GM12878 (cell line): Measurements from ENCODE around the gene RAB10. TPM values are rescaled to one million over a fixed set of nuclear protein-coding genes. Genes with fewer than 3 reads are reported as not detected.

ENCODE experiments used
- ATAC-seq: fragments of 200-7000 bp; cut with Tn5 transposase; 3 replicates; pipeline ENCODE4 v1.9.1; 2020; ENCODE audit warnings: mild to moderate bottlenecking, moderate library complexity
- BruUV-seq: library from RNA; stranded (reverse); fragments of 400-500 nt; replicated peaks from 2 replicates; lab custom pipeline; 2021; lab: Mats Ljungman, UMichigan
- CTCF ChIA-PET: fragments of 300-600 bp; sonication (Branson Sonifier 250); formaldehyde crosslinking; extraction: SDS; loops from one replicate; lab custom pipeline; 2021; ENCODE audit warnings: inconsistent platforms; lab: Yijun Ruan, JAX
- POLR2A ChIA-PET: fragments of 350-600 bp; formaldehyde crosslinking; extraction: SDS; loops from one replicate; lab custom pipeline; 2021; ENCODE audit warnings: inconsistent platforms; lab: Charles Lee
- RAD21 ChIA-PET: fragments of 300-600 bp; sonication (Branson Sonifier 250); formaldehyde crosslinking; loops from one replicate; lab custom pipeline; 2023; ENCODE audit warnings: antibody characterized with exemption; ENCODE audit not compliant: unreplicated experiment; lab: Charles Lee
- SMC1A ChIA-PET: fragments of 300-600 bp; sonication (Branson Sonifier 250); formaldehyde crosslinking; loops from one replicate; lab custom pipeline; 2023; ENCODE audit not compliant: unreplicated experiment, uncharacterized antibody; lab: Charles Lee
- DNase-seq: peaks from one replicate; pipeline ENCODE4 v3.0.0-alpha.2; 2011; ENCODE audit warnings: low read depth, low spot score
- FAIRE-seq: peaks from 3 replicates; lab custom pipeline; 2011; peaks lifted over from hg19 to GRCh38; lab: Jason Lieb, UNC
- H2AFZ ChIP-seq: 2 replicates; pipeline ENCODE4 v1.6.0; 2011; ENCODE audit warnings: low read depth, low read length, control low read depth; ENCODE audit not compliant: control insufficient read depth
- H3K27ac ChIP-seq: 2 replicates; pipeline ENCODE4 v1.5.1; 2011; ENCODE audit warnings: control low read depth; ENCODE audit not compliant: control insufficient read depth, insufficient read depth
- H3K27me3 ChIP-seq, 2 experiments: replicated peaks in 1 of 2; 2 replicates each; pipeline versions ENCODE4 v1.6.0 to v1.6.1; 2011; ENCODE audit warnings: low read length in 1 of 2; ENCODE audit not compliant: control insufficient read depth in 2 of 2, insufficient read depth in 2 of 2
- H3K36me3 ChIP-seq, 2 experiments: 2 replicates each; pipeline ENCODE4 v1.5.1; 2011; ENCODE audit warnings: low read length in 1 of 2; ENCODE audit not compliant: control insufficient read depth in 2 of 2, insufficient read depth in 2 of 2
- H3K4me1 ChIP-seq: 2 replicates; pipeline ENCODE4 v1.6.1; 2011; ENCODE audit warnings: mild to moderate bottlenecking, low read length, moderate library complexity, mixed read lengths; ENCODE audit not compliant: control insufficient read depth, insufficient read depth
- H3K4me2 ChIP-seq: 2 replicates; pipeline ENCODE4 v1.6.0; 2011; ENCODE audit warnings: control low read depth; ENCODE audit not compliant: control insufficient read depth, insufficient read depth
- H3K4me3 ChIP-seq: fragments of 200-600 bp; sonication (generic); 2 replicates; pipeline ENCODE4 v1.5.1; 2016
- H3K79me2 ChIP-seq: 2 replicates; pipeline ENCODE4 v1.6.0; 2011; ENCODE audit warnings: low read length; ENCODE audit not compliant: control insufficient read depth, insufficient read depth
- H3K9ac ChIP-seq: 2 replicates; pipeline ENCODE4 v1.8.0; 2011; ENCODE audit warnings: low read length, control low read depth, mixed read lengths; ENCODE audit not compliant: control insufficient read depth, insufficient read depth
- H3K9me3 ChIP-seq: replicated peaks from 3 replicates; pipeline ENCODE4 v1.5.1; 2011; ENCODE audit warnings: mild to moderate bottlenecking, low read length; ENCODE audit not compliant: control insufficient read depth, insufficient read depth
- H4K20me1 ChIP-seq: 2 replicates; pipeline ENCODE4 v1.6.0; 2011; ENCODE audit not compliant: control insufficient read depth, insufficient read depth
- ATF3 ChIP-seq: IDR thresholded peaks from 2 replicates; pipeline ENCODE4 v1.6.1; 2011; ENCODE audit warnings: low read depth, mild to moderate bottlenecking, low read length, moderate library complexity, borderline replicate concordance; ENCODE audit errors: extremely low read depth
- CEBPB ChIP-seq, 2 experiments: fragments of 150-350 bp in 1 of 2; IDR thresholded peaks; 2 replicates each; pipeline ENCODE4 v1.6.1; 2012 to 2014; ENCODE audit warnings: low read depth in 2 of 2, low read length in 2 of 2, borderline replicate concordance in 1 of 2, inconsistent platforms in 1 of 2
- CHD2 ChIP-seq: IDR thresholded peaks from 2 replicates; pipeline ENCODE4 v1.6.1; 2011; ENCODE audit warnings: low read depth, low read length, improper control_type of control experiment, borderline replicate concordance
- JUND ChIP-seq: IDR thresholded peaks from 2 replicates; pipeline ENCODE4 v1.6.1; 2012; ENCODE audit warnings: low read depth, mild to moderate bottlenecking, low read length, improper control_type of control experiment, moderate library complexity
- SUZ12 ChIP-seq: fragments of 200-600 bp; sonication (generic); IDR thresholded peaks from one replicate; pipeline ENCODE4 v1.6.1; 2018; ENCODE audit warnings: antibody characterized with exemption, mild to moderate bottlenecking; ENCODE audit not compliant: unreplicated experiment
- TCF3 ChIP-seq: IDR thresholded peaks from 2 replicates; pipeline ENCODE4 v1.6.1; 2012; ENCODE audit warnings: low read depth, mild to moderate bottlenecking, low read length, borderline replicate concordance; ENCODE audit not compliant: insufficient read depth
- ZSCAN29 ChIP-seq: fragments of 450-650 bp; IDR thresholded peaks from 2 replicates; pipeline ENCODE4 v1.6.1; 2017; ENCODE audit warnings: mild to moderate bottlenecking, moderate library complexity
- WGBS: methylation state at CpG from one replicate; pipeline ENCODE4 v1.1.6; 2016; ENCODE audit warnings: low lambda C conversion rate; ENCODE audit not compliant: insufficient replicate concordance, insufficient coverage; ENCODE audit errors: missing lambda C conversion rate; 5-methylcytosine and 5-hydroxymethylcytosine counted together
- in situ Hi-C: fragments of 300-500 bp; cut with MboI; formaldehyde crosslinking; loops from 9 replicates; pipeline ENCODE4 v1.14.3; 2018; ENCODE audit warnings: mixed read lengths
- intact Hi-C: fragments of 100-400 bp; cut with micrococcal nuclease; formaldehyde crosslinking; loops from one replicate; pipeline ENCODE4 v1.14.2; 2022; ENCODE audit not compliant: unreplicated experiment
- polyA plus RNA-seq, 11 experiments: library from polyadenylated mRNA; depleted of rRNA in 4 of 11; unstranded in 6 of 11; stranded (reverse) in 5 of 11; fragments of >200 nt; fragmentation: Nextera tagmentation in 4 of 11; fragmentation: Illumina TruSeq in 1 of 11; extraction: Ambion mirVana in 4 of 11; extraction: Trizol in 1 of 11; gene quantifications; 1 replicate in 1 of 11; 2 replicates in 10 of 11; pipeline versions ENCODE4 v1.2.1 to v1.2.3, GENCODE V29; 2011 to 2016; ENCODE audit warnings: inconsistent platforms in 2 of 11, missing spikeins in 2 of 11, low read depth in 1 of 11
- total RNA-seq, 4 experiments: library from RNA; depleted of rRNA in 3 of 4; stranded (reverse); fragments of >200 nt in 3 of 4; fragmentation: Illumina TruSeq in 1 of 4; extraction: Trizol in 1 of 4; gene quantifications; 2 replicates each; pipeline versions ENCODE4 v1.2.1 to v1.2.3, GENCODE V29; 2013 to 2021

The RAB10 gene
- total and polyA plus RNA-seq, 10 of the 15 experiments (the other 5 are each of a cell fraction or from before 2014, with no cell fraction given) = 13.3 to 109 (median 82.0) TPM

DNA sequence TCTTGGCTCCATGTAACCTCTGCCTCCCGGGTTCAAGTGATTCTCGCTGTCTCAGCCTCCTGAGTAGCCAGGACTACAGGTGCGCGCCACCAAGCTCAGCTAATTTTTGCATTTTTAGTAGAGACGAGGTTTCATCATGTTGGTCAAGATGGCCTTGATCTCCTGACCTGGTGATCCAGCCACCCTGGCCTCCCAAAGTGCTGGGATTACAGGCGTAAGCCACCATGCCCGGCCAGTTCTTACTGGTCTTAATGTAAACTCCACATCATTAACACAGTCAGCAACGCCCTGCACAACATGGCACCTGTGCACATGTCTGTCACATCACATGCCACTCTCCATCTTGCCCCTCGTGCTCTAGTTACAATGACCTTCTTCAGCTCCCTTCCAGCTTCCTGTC lies 45.8 kb upstream of the RAB10 start:
- Histone ChIP-seq H3K4me1 (no peaks in the 10 kb centered on the region), H3K36me3 (no peaks in the 10 kb centered on the region), H3K27me3 (no peaks in the 10 kb centered on the region), H3K79me2 (no peaks in the 10 kb centered on the region), H3K4me3 (no peak overlapping the region), H3K9ac (no peak overlapping the region), H3K27ac (no peak overlapping the region), H2AFZ (no peak overlapping the region), H4K20me1 (no peaks in the 10 kb centered on the region), H3K9me3 (no peaks in the 10 kb centered on the region)
- RAD21 ChIA-PET = interaction anchor here (0.5 kb wide), 1 partner anchor 59 kb away, joined by 3 read pairs; no protein-coding TSS in a partner anchor
- no peak for DNase-seq
- BruUV-seq = no TSS peak
- no peak for ATAC-seq
- intact Hi-C loops (no loop called here), in situ Hi-C loops (no loop called here)
- 72% methylated on average over 7 of the region's 9 CpGs for WGBS
- CTCF ChIA-PET = interaction anchor here (0.7 to 4.8 kb wide), 5 partner anchors 37 to 589 kb away, joined by 3 to 26 read pairs (median 7); no protein-coding TSS in a partner anchor
- SMC1A ChIA-PET = interaction anchor here (2.1 kb wide), 1 partner anchor 47 kb away, joined by 5 read pairs; no protein-coding TSS in a partner anchor
- TF ChIP-seq SUZ12 = no peak
- TF ChIP-seq ATF3 = no peak
- TF ChIP-seq CEBPB (IDR thresholded peaks at IDR 0.05; ENCODE audit: borderline replicate concordance in 1 of 2, low read depth in 2 of 2, low read length in 2 of 2) = no peak
- TF ChIP-seq ZSCAN29 = no peak
- TF ChIP-seq CHD2 = no peak
- no peak for TF ChIP-seq TCF3
- TF ChIP-seq JUND = no peak
- TF ChIP-seq, all 136 proteins: peak for 0
- POLR2A ChIA-PET = no interaction called here
- H3K4me2 ChIP-seq = no peak overlapping the region
- no peak for FAIRE-seq
